ENCODE results near the gene IL17RD. TPM values are rescaled to one million over a fixed set of nuclear protein-coding genes. Genes with fewer than 3 reads are reported as not detected.

The IL17RD gene
- polyA plus RNA-seq, 1 of the 3 experiments (the other 2 are of a cell fraction) = 2.4 TPM

GRCh38 chr3:57076422-57076951 is 88.7 kb downstream of the IL17RD start:
- Histone ChIP-seq H2AFZ (ENCODE audit: low read depth) (no peak overlapping the region), H4K20me1 (ENCODE audit: insufficient read depth) (no peaks in the 10 kb centered on the region), H3K36me3 (replicated peaks in 1 of 2; ENCODE audit: control insufficient read depth in 1 of 2, insufficient read depth in 2 of 2, low read length in 1 of 2) (no peaks in the 10 kb centered on the region), H3F3A (replicated peaks; ENCODE audit: insufficient read depth) (no peaks in the 10 kb centered on the region), H3K27ac (ENCODE audit: low read depth in 2 of 2, low read length in 1 of 2) (no peak overlapping the region), H3K4me3 (ENCODE audit: low read depth in 2 of 2, low read length in 1 of 2) (no peak overlapping the region), H3K9me2 (no peaks in the 10 kb centered on the region), H3K4me2 (no peak overlapping the region), H3K4me1 (ENCODE audit: control insufficient read depth in 1 of 2, insufficient read depth in 2 of 2, low read depth in 1 of 2, low read length in 1 of 2) (peaks cover 0 to 9% of the 10 kb centered on the region in 2 experiments; a peak in 1 of 4 replicates), H3K27me3 (ENCODE audit: insufficient read depth) (no peaks in the 10 kb centered on the region), H3K9ac (no peak overlapping the region), H3K79me2 (ENCODE audit: insufficient read depth) (no peaks in the 10 kb centered on the region), H3K9me3 (no peaks in the 10 kb centered on the region)
- no peak for TF ChIP-seq MXI1 (IDR thresholded peaks at IDR 0.05; ENCODE audit: low read depth, low read length)
- DNase-seq = no peak
- ChIA-PET POLR2A (no interaction called here), CTCF (interaction anchor here (1.2 kb wide), 1 partner anchor 87 kb away, joined by 5 read pairs; no protein-coding TSS in a partner anchor)
- 96% methylated on average over 3 of the region's 3 CpGs for WGBS (ENCODE audit: low lambda C conversion rate)

GRCh38 chr3:57074135-57074534 is 91.0 kb downstream of the IL17RD start:
- Histone ChIP-seq H3K4me2 (no peak overlapping the region), H3K36me3 (replicated peaks in 1 of 2; ENCODE audit: control insufficient read depth in 1 of 2, insufficient read depth in 2 of 2, low read length in 1 of 2) (no peaks in the 10 kb centered on the region), H3K79me2 (ENCODE audit: insufficient read depth) (no peaks in the 10 kb centered on the region), H3K27me3 (ENCODE audit: insufficient read depth) (no peaks in the 10 kb centered on the region), H3K27ac (ENCODE audit: low read depth in 2 of 2, low read length in 1 of 2) (no peak overlapping the region), H2AFZ (ENCODE audit: low read depth) (no peak overlapping the region), H3K9me2 (no peaks in the 10 kb centered on the region), H3K9ac (no peak overlapping the region), H3F3A (replicated peaks; ENCODE audit: insufficient read depth) (peaks cover under 1% of the 10 kb centered on the region), H3K4me3 (ENCODE audit: low read depth in 2 of 2, low read length in 1 of 2) (no peak overlapping the region), H4K20me1 (ENCODE audit: insufficient read depth) (no peaks in the 10 kb centered on the region), H3K4me1 (ENCODE audit: control insufficient read depth in 1 of 2, insufficient read depth in 2 of 2, low read depth in 1 of 2, low read length in 1 of 2) (peaks cover 0 to 5% of the 10 kb centered on the region in 2 experiments; a peak in 1 of 4 replicates), H3K9me3 (no peaks in the 10 kb centered on the region)
- no peak for TF ChIP-seq SMC3 (IDR thresholded peaks at IDR 0.05; ENCODE audit: low read depth, low read length)
- TF ChIP-seq SIN3A (IDR thresholded peaks at IDR 0.05; ENCODE audit: borderline replicate concordance, low read depth, low read length) = no peak
- no peak for TF ChIP-seq JUND (IDR thresholded peaks at IDR 0.05)
- TF ChIP-seq EZH2phosphoT487 (IDR thresholded peaks at IDR 0.05; ENCODE audit: borderline replicate concordance, low read depth) = no peak
- TF ChIP-seq GATA2 (CRISPR knock-in tag; IDR thresholded peaks at IDR 0.05) = no peak
- no peak for TF ChIP-seq YY1 (IDR thresholded peaks at IDR 0.05; ENCODE audit: low read depth)
- no peak for TF ChIP-seq MXI1 (IDR thresholded peaks at IDR 0.05; ENCODE audit: low read depth, low read length)
- POLR2A ChIA-PET = no interaction called here
- no peak for DNase-seq
- WGBS (ENCODE audit: low lambda C conversion rate) = 91% methylated on average over 4 of the region's 4 CpGs
- CTCF ChIA-PET = no interaction called here

GRCh38 chr3:57073628-57074027 is 91.5 kb downstream of the IL17RD start:
- no peak overlapping the region for H3K27ac ChIP-seq (ENCODE audit: low read depth in 2 of 2, low read length in 1 of 2)
- WGBS (ENCODE audit: low lambda C conversion rate) = 100% methylated on average over 1 of the region's 3 CpGs
- no peak overlapping the region for H3K4me3 ChIP-seq (ENCODE audit: low read depth in 2 of 2, low read length in 1 of 2)
- POLR2A ChIA-PET = no interaction called here
- H3K36me3 ChIP-seq (replicated peaks in 1 of 2; ENCODE audit: control insufficient read depth in 1 of 2, insufficient read depth in 2 of 2, low read length in 1 of 2) = no peaks in the 10 kb centered on the region
- no peaks in the 10 kb centered on the region for H3K9me2 ChIP-seq
- TF ChIP-seq IRF3 (IDR thresholded peaks at IDR 0.05; ENCODE audit: low read depth, low read length) (no peak), SIN3A (IDR thresholded peaks at IDR 0.05; ENCODE audit: borderline replicate concordance, low read depth, low read length) (no peak), YY1 (IDR thresholded peaks at IDR 0.05; ENCODE audit: low read depth) (no peak), MXI1 (IDR thresholded peaks at IDR 0.05; ENCODE audit: low read depth, low read length) (no peak), TCF12 (IDR thresholded peaks at IDR 0.05) (no peak), RXRA (IDR thresholded peaks at IDR 0.05; ENCODE audit: borderline replicate concordance, low read depth) (no peak)
- H3F3A ChIP-seq (replicated peaks; ENCODE audit: insufficient read depth) = peaks cover 4% of the 10 kb centered on the region
- peaks cover 0 to 5% of the 10 kb centered on the region in 2 experiments; a peak in 1 of 4 replicates for H3K4me1 ChIP-seq (ENCODE audit: control insufficient read depth in 1 of 2, insufficient read depth in 2 of 2, low read depth in 1 of 2, low read length in 1 of 2)
- H2AFZ ChIP-seq (ENCODE audit: low read depth) = no peak overlapping the region
- H3K4me2 ChIP-seq = no peak overlapping the region
- H4K20me1 ChIP-seq (ENCODE audit: insufficient read depth) = no peaks in the 10 kb centered on the region
- H3K9ac ChIP-seq = no peak overlapping the region
- no peaks in the 10 kb centered on the region for H3K27me3 ChIP-seq (ENCODE audit: insufficient read depth)
- no peaks in the 10 kb centered on the region for H3K9me3 ChIP-seq
- no peaks in the 10 kb centered on the region for H3K79me2 ChIP-seq (ENCODE audit: insufficient read depth)
- CTCF ChIA-PET = interaction anchor here (1.0 kb wide), 1 partner anchor 26 kb away, joined by 4 read pairs; no protein-coding TSS in a partner anchor
- DNase-seq = no peak

All from SK-N-SH (cell line).